LNCAP (cell line): ENCODE data around the gene NRP1.

Experiments
- CTCF ChIP-seq: fragments of 450-650 bp; IDR thresholded peaks from 2 replicates; pipeline ENCODE4 v1.5.1; 2017; ENCODE audit warnings: mild to moderate bottlenecking

The NRP1 gene

GRCh38 chr10:33355274-33355673 lies 20.8 kb upstream of the NRP1 start:
- no peak for TF ChIP-seq CTCF

- no peak for TF ChIP-seq CTCF
Measured at GRCh38 chr10:33353853-33354252, 19.4 kb upstream of the NRP1 start.

- TF ChIP-seq CTCF, result no peak
Measured at GRCh38 chr10:33353334-33353733, 18.9 kb upstream of the NRP1 start.

- no peak for TF ChIP-seq CTCF
Measured at GRCh38 chr10:33352615-33353014, 18.1 kb upstream of the NRP1 start.

- no peak for TF ChIP-seq CTCF
Measured at GRCh38 chr10:33352175-33352574, 17.7 kb upstream of the NRP1 start.

- TF ChIP-seq CTCF, result no peak
Measured at GRCh38 chr10:33350041-33350440, 15.6 kb upstream of the NRP1 start.

GRCh38 chr10:33349268-33349667 lies 14.8 kb upstream of the NRP1 start:
- TF ChIP-seq CTCF, result no peak

- no peak for TF ChIP-seq CTCF
Measured at GRCh38 chr10:33347211-33347610, 12.7 kb upstream of the NRP1 start.
